ENCODE measurements around the gene OPA3. TPM values are rescaled to one million over a fixed set of nuclear protein-coding genes. Genes with fewer than 3 reads are reported as not detected.

OPA3 gene
- total and polyA plus RNA-seq, 2 donors (not counting 1 experiment from before 2014, with no cell fraction given), result 7.3 to 11.2 TPM

DNA sequence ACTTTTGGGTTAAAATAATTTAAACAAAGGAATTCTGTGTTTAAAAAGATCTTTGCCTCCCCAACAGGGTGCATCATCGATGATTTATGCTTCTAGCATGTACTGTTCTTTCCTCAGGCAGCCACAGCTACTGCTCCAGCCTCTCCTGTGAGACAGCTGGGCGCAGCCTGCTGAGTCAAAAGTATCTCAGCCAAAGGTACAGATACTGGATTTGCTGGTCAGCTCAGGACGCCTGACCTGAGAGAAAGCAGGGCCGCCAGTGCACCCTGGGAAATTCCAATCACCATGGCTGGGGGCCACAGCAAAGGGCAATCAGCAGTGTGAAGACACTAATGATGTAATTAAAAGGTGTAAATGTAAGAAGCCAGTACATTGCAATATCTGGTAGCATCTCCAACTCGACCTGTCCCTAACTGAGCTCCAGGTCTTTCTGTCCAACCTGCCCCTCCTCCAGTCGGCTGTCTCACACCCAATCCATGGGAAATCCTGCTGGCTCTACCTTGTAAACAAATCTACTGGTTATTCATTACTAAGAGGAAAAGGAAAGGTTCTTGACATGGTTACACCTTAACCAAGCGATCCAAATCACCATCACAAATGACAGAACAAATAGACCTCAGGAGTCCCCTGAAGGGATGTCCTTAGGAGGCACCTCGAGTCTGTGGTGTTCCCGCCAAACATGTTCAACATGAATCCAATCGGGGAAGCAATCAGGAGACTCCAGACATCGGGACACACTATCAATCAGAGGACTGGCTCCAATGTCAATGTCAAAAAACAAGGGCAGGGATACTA is 7.3 kb downstream of the OPA3 start:
- no peak overlapping the region for H3K9ac ChIP-seq (ENCODE audit: low read length)
- 78% methylated on average over 8 of the region's 11 CpGs for WGBS (ENCODE audit: insufficient coverage)
- ATAC-seq (ENCODE audit: low read depth) (no peak), DNase-seq (no peak)
- ChIA-PET CTCF (interaction anchor here (0.5 to 1.3 kb wide), 3 partner anchors 88 to 232 kb away, joined by 3 to 4 read pairs (median 4); no protein-coding TSS in a partner anchor), POLR2A (interaction anchor here (0.5 kb wide), 1 partner anchor 19 kb away, joined by 3 read pairs; no protein-coding TSS in a partner anchor)
- H3K27ac Mint-ChIP-seq, result no peak overlapping the region
- H4K20me1 ChIP-seq (ENCODE audit: control insufficient read depth, insufficient read depth, low read length, poor library complexity, severe bottlenecking), result no peaks in the 10 kb centered on the region
- H3K9me3 ChIP-seq (ENCODE audit: control extremely low read depth in 1 of 3, control insufficient read depth in 2 of 3, insufficient read depth in 1 of 3, low read length in 2 of 3), result no peaks in the 10 kb centered on the region
- intact Hi-C loops (cut with micrococcal nuclease), result no loop called here
- no peak for TF ChIP-seq EZH2 (IDR thresholded peaks at IDR 0.05; ENCODE audit: borderline replicate concordance, insufficient read depth, low read depth, low read length, poor library complexity, severe bottlenecking)
- TF ChIP-seq, protein P1, sequence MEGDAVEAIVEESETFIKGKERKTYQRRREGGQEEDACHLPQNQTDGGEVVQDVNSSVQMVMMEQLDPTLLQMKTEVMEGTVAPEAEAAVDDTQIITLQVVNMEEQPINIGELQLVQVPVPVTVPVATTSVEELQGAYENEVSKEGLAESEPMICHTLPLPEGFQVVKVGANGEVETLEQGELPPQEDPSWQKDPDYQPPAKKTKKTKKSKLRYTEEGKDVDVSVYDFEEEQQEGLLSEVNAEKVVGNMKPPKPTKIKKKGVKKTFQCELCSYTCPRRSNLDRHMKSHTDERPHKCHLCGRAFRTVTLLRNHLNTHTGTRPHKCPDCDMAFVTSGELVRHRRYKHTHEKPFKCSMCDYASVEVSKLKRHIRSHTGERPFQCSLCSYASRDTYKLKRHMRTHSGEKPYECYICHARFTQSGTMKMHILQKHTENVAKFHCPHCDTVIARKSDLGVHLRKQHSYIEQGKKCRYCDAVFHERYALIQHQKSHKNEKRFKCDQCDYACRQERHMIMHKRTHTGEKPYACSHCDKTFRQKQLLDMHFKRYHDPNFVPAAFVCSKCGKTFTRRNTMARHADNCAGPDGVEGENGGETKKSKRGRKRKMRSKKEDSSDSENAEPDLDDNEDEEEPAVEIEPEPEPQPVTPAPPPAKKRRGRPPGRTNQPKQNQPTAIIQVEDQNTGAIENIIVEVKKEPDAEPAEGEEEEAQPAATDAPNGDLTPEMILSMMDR (IDR thresholded peaks at IDR 0.05), result no peak
- H3K36me3 ChIP-seq (replicated peaks in 1 of 2; ENCODE audit: control extremely low read depth in 1 of 2, control insufficient read depth in 1 of 2, extremely low read depth in 1 of 2, insufficient read depth in 2 of 2, low read length in 1 of 2), result no peaks in the 10 kb centered on the region
- no peak overlapping the region for H3K4me3 ChIP-seq (ENCODE audit: control extremely low read depth in 1 of 5, extremely low read depth in 1 of 5, insufficient read depth in 1 of 5, low read depth in 2 of 5, low read length in 4 of 5)
- H3K4me1 ChIP-seq (ENCODE audit: control insufficient read depth in 2 of 2, insufficient read depth in 2 of 2, low read length in 2 of 2), result no peaks in the 10 kb centered on the region
- no peaks in the 10 kb centered on the region for H3K27me3 ChIP-seq (replicated peaks in 1 of 4; ENCODE audit: control extremely low read depth in 1 of 4, control insufficient read depth in 3 of 4, insufficient read depth in 4 of 4, low read length in 3 of 4)
- H3K4me1 Mint-ChIP-seq, result peaks cover 3% of the 10 kb centered on the region
- peaks cover 51% of the 10 kb centered on the region for H3K79me2 ChIP-seq (ENCODE audit: control insufficient read depth, insufficient read depth, low read length)
- H3K27ac ChIP-seq (ENCODE audit: low read length in 2 of 2), result no peak overlapping the region
- no peak overlapping the region for H3K4me3 Mint-ChIP-seq
- H3K9me3 Mint-ChIP-seq (ENCODE audit: insufficient read depth), result no peaks in the 10 kb centered on the region
- no peak overlapping the region for H2AFZ ChIP-seq (ENCODE audit: insufficient read depth, low read depth, low read length, poor library complexity, severe bottlenecking)
- no peaks in the 10 kb centered on the region for H3K27me3 Mint-ChIP-seq
- no peak overlapping the region for H3K4me2 ChIP-seq (replicated peaks; ENCODE audit: low read depth, low read length, poor library complexity, severe bottlenecking)

DNA sequence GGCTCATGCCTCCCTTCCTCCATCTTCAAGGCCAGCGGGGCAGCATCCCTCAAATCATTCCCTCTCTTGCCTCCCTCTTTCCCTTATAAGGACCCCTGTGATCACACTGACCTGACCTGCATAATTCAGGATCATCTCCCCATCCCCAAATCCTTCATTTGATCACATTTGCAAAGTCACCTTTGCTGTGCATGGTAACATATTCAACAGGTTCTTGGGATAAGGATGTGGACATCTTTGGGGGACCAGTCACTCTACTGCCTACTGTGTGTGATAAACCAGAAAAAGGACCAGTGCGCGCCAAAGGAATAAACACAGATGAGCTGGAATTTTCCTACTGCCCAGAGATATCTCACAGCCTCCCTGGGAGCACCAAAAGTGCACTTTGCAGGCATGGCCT is 7.9 kb downstream of the OPA3 start:
- no peaks in the 10 kb centered on the region for H3K4me1 ChIP-seq (ENCODE audit: control insufficient read depth in 2 of 2, insufficient read depth in 2 of 2, low read length in 2 of 2)
- ATAC-seq (ENCODE audit: low read depth), result no peak
- ChIA-PET CTCF (interaction anchor here (0.5 to 1.3 kb wide), 4 partner anchors 40 to 232 kb away, joined by 3 to 5 read pairs (median 4); no protein-coding TSS in a partner anchor), POLR2A (no interaction called here)
- no peaks in the 10 kb centered on the region for H3K27me3 Mint-ChIP-seq
- H4K20me1 ChIP-seq (ENCODE audit: control insufficient read depth, insufficient read depth, low read length, poor library complexity, severe bottlenecking), result no peaks in the 10 kb centered on the region
- TF ChIP-seq, protein P1 (IDR thresholded peaks at IDR 0.05), result no peak
- no peak for TF ChIP-seq EZH2 (IDR thresholded peaks at IDR 0.05; ENCODE audit: borderline replicate concordance, insufficient read depth, low read depth, low read length, poor library complexity, severe bottlenecking)
- H3K27ac Mint-ChIP-seq, result no peak overlapping the region
- no peak for DNase-seq
- H3K4me3 ChIP-seq (ENCODE audit: control extremely low read depth in 1 of 5, extremely low read depth in 1 of 5, insufficient read depth in 1 of 5, low read depth in 2 of 5, low read length in 4 of 5), result no peak overlapping the region
- no peaks in the 10 kb centered on the region for H3K9me3 Mint-ChIP-seq (ENCODE audit: insufficient read depth)
- intact Hi-C loops (cut with micrococcal nuclease), result no loop called here
- no peak overlapping the region for H3K4me3 Mint-ChIP-seq
- no peaks in the 10 kb centered on the region for H3K27me3 ChIP-seq (replicated peaks in 1 of 4; ENCODE audit: control extremely low read depth in 1 of 4, control insufficient read depth in 3 of 4, insufficient read depth in 4 of 4, low read length in 3 of 4)
- no peaks in the 10 kb centered on the region for H3K36me3 ChIP-seq (replicated peaks in 1 of 2; ENCODE audit: control extremely low read depth in 1 of 2, control insufficient read depth in 1 of 2, extremely low read depth in 1 of 2, insufficient read depth in 2 of 2, low read length in 1 of 2)
- H2AFZ ChIP-seq (ENCODE audit: insufficient read depth, low read depth, low read length, poor library complexity, severe bottlenecking), result no peak overlapping the region
- no peak overlapping the region for H3K9ac ChIP-seq (ENCODE audit: low read length)
- H3K9me3 ChIP-seq (ENCODE audit: control extremely low read depth in 1 of 3, control insufficient read depth in 2 of 3, insufficient read depth in 1 of 3, low read length in 2 of 3), result no peaks in the 10 kb centered on the region
- WGBS (ENCODE audit: insufficient coverage), result 77% methylated on average over 3 of the region's 3 CpGs
- H3K79me2 ChIP-seq (ENCODE audit: control insufficient read depth, insufficient read depth, low read length), result peaks cover 47% of the 10 kb centered on the region
- peaks cover 3% of the 10 kb centered on the region for H3K4me1 Mint-ChIP-seq
- no peak overlapping the region for H3K4me2 ChIP-seq (replicated peaks; ENCODE audit: low read depth, low read length, poor library complexity, severe bottlenecking)
- H3K27ac ChIP-seq (ENCODE audit: low read length in 2 of 2), result no peak overlapping the region

Data from B cell (primary cell).